ENCODE data around the gene TARP.

The TARP gene

GRCh38 chr7:38229386-38229785 lies 44.0 kb downstream of the TARP start:
- H4K20me1 ChIP-seq (ENCODE audit: insufficient read depth) = no peaks in the 10 kb centered on the region
- no peak for DNase-seq (ENCODE audit: low read depth, low spot score)
- H2AFZ ChIP-seq (ENCODE audit: low read depth, low read length, poor library complexity, severe bottlenecking) = no peak overlapping the region
- no peaks in the 10 kb centered on the region for H3K9me2 ChIP-seq (ENCODE audit: insufficient read depth)
- CTCF ChIA-PET = interaction anchor here (1.1 kb wide), 1 partner anchor 107 kb away, joined by 3 read pairs; no protein-coding TSS in a partner anchor
- intact Hi-C loops (cut with micrococcal nuclease) = no loop called here
- no peaks in the 10 kb centered on the region for H3K9me3 ChIP-seq (ENCODE audit: control insufficient read depth in 1 of 2, insufficient read depth in 1 of 2, low read depth in 1 of 2, low read length in 2 of 2)
- no peak overlapping the region for H3K4me3 ChIP-seq (replicated peaks in 1 of 2; ENCODE audit: low read depth in 1 of 2, low read length in 2 of 2)
- no peaks in the 10 kb centered on the region for H3K27me3 ChIP-seq (ENCODE audit: insufficient read depth, low read length)
- no peaks in the 10 kb centered on the region for H3K79me2 ChIP-seq (ENCODE audit: insufficient read depth, low read length)
- H3K4me2 ChIP-seq (ENCODE audit: low read length) = no peak overlapping the region
- no peak overlapping the region for H3K9ac ChIP-seq (ENCODE audit: low read length)
- TF ChIP-seq YY1 (IDR thresholded peaks at IDR 0.05; ENCODE audit: extremely low read depth, insufficient replicate concordance, low read depth, low read length) = no peak
- no peak for TF ChIP-seq CEBPB (IDR thresholded peaks at IDR 0.05; ENCODE audit: low read depth)
- no peak for TF ChIP-seq REST (IDR thresholded peaks at IDR 0.05; ENCODE audit: low read depth)
- TF ChIP-seq CTCF (IDR thresholded peaks at IDR 0.05 in 2 of 3, conservative IDR thresholded peaks at IDR 0.05 in 1 of 3; ENCODE audit: borderline replicate concordance in 1 of 3, insufficient read depth in 1 of 3, low read depth in 2 of 3, low read length in 2 of 3) = no peak
- TF ChIP-seq MAX (IDR thresholded peaks at IDR 0.05) = no peak
- TF ChIP-seq ZNF274 (IDR thresholded peaks at IDR 0.05; ENCODE audit: low read depth, low read length) = no peak
- no peak for TF ChIP-seq ZBTB33 (IDR thresholded peaks at IDR 0.05; ENCODE audit: extremely low read depth, insufficient replicate concordance, low read length)
- TF ChIP-seq EGR1 (IDR thresholded peaks at IDR 0.05; ENCODE audit: low read depth) = no peak
- no peak for TF ChIP-seq FOSL1 (IDR thresholded peaks at IDR 0.05; ENCODE audit: low read depth)
- TF ChIP-seq SIN3A (IDR thresholded peaks at IDR 0.05; ENCODE audit: low read depth) = no peak
- no peak for TF ChIP-seq RAD21 (IDR thresholded peaks at IDR 0.05; ENCODE audit: low read depth)
- no peak for TF ChIP-seq JUND (IDR thresholded peaks at IDR 0.05)
- no peak for TF ChIP-seq EZH2phosphoT487 (IDR thresholded peaks at IDR 0.05; ENCODE audit: borderline replicate concordance)
- TF ChIP-seq ELF1 (IDR thresholded peaks at IDR 0.05; ENCODE audit: borderline replicate concordance, low read depth) = no peak
- POLR2A ChIA-PET = no interaction called here
- ATAC-seq = no peak
- peaks cover 4 to 5% of the 10 kb centered on the region in 2 experiments; a peak in 2 of 4 replicates for H3K36me3 ChIP-seq (ENCODE audit: control insufficient read depth in 1 of 2, insufficient read depth in 2 of 2, low read length in 2 of 2)
- no TSS peak for BruUV-seq (replicated peaks)
- no peaks in the 10 kb centered on the region for H3K4me1 ChIP-seq (ENCODE audit: control insufficient read depth in 1 of 2, insufficient read depth in 2 of 2, low read length in 2 of 2)
- no peak overlapping the region for H3K27ac ChIP-seq (ENCODE audit: low read depth, low read length)
- RAD21 ChIA-PET (ENCODE audit: low non-redundant PET in 1 of 2, low total read pairs in 2 of 2, uncharacterized antibody in 2 of 2, unreplicated experiment in 2 of 2) = no interaction called here
